GM23338 (cell line): ENCODE measurements around the gene SMOC2. TPM values are rescaled to one million over a fixed set of nuclear protein-coding genes. Genes with fewer than 3 reads are reported as not detected.

Experiments
- ATAC-seq: fragments of 200-7000 bp; cut with Tn5 transposase; 3 replicates; pipeline ENCODE4 v1.9.1; 2020
- DNase-seq: peaks from one replicate; pipeline ENCODE4 v3.0.0-alpha.2; 2015; ENCODE audit warnings: low spot score
- H2AFZ ChIP-seq: fragments of 200-600 bp; sonication (generic); 2 replicates; pipeline ENCODE4 v1.8.0; 2016; ENCODE audit warnings: antibody characterized with exemption, mild to moderate bottlenecking, moderate library complexity
- H3F3A ChIP-seq: fragments of 200-600 bp; sonication (generic); replicated peaks from 2 replicates; pipeline ENCODE4 v1.8.0; 2017; ENCODE audit warnings: antibody characterized with exemption, mixed run types, low read depth
- H3K27ac ChIP-seq: fragments of 200-600 bp; sonication (generic); 2 replicates; pipeline ENCODE4 v1.6.1; 2016; ENCODE audit warnings: low read depth
- H3K27me3 ChIP-seq: fragments of 200-600 bp; sonication (generic); 2 replicates; pipeline ENCODE4 v1.8.0; 2016; ENCODE audit warnings: mild to moderate bottlenecking, mixed run types, moderate library complexity; ENCODE audit not compliant: insufficient read depth
- H3K36me3 ChIP-seq: fragments of 200-600 bp; sonication (generic); 2 replicates; pipeline ENCODE4 v1.8.0; 2016; ENCODE audit warnings: mild to moderate bottlenecking; ENCODE audit not compliant: insufficient read depth
- H3K4me1 ChIP-seq: fragments of 200-600 bp; sonication (generic); 2 replicates; pipeline ENCODE4 v1.8.0; 2016; ENCODE audit warnings: mild to moderate bottlenecking, moderate library complexity; ENCODE audit not compliant: insufficient read depth
- H3K4me2 ChIP-seq: fragments of 200-600 bp; sonication (generic); 2 replicates; pipeline ENCODE4 v1.7.1; 2017; ENCODE audit warnings: mixed run types
- H3K4me3 ChIP-seq: fragments of 200-600 bp; sonication (generic); 2 replicates; pipeline ENCODE4 v1.6.1; 2016; ENCODE audit warnings: mixed run types
- H3K79me2 ChIP-seq: fragments of 200-600 bp; sonication (generic); replicated peaks from 2 replicates; pipeline ENCODE4 v1.8.0; 2017; ENCODE audit warnings: mild to moderate bottlenecking; ENCODE audit not compliant: insufficient read depth
- H3K9me2 ChIP-seq: fragments of 200-600 bp; sonication (generic); 2 replicates; pipeline ENCODE4 v1.8.0; 2017; ENCODE audit not compliant: insufficient read depth
- H4K20me1 ChIP-seq: fragments of 200-600 bp; sonication (generic); replicated peaks from 2 replicates; pipeline ENCODE4 v1.8.0; 2017; ENCODE audit warnings: mild to moderate bottlenecking; ENCODE audit not compliant: insufficient read depth
- H3K27ac Mint-ChIP-seq: 2 replicates; pipeline ENCODE4 v1.8.0; 2020; ENCODE audit warnings: inconsistent platforms, mild to moderate bottlenecking, moderate library complexity, mixed read lengths
- H3K27me3 Mint-ChIP-seq: 3 replicates; pipeline ENCODE4 v1.8.0; 2022; ENCODE audit warnings: low read depth, mild to moderate bottlenecking, moderate library complexity, mixed read lengths, inconsistent platforms; ENCODE audit not compliant: insufficient read depth, poor library complexity
- H3K36me3 Mint-ChIP-seq: 3 replicates; pipeline ENCODE4 v1.8.0; 2021; ENCODE audit warnings: low read depth, mild to moderate bottlenecking, inconsistent platforms, moderate library complexity, mixed read lengths
- H3K4me1 Mint-ChIP-seq: 3 replicates; pipeline ENCODE4 v1.8.0; 2020; ENCODE audit warnings: mild to moderate bottlenecking, inconsistent platforms, mixed read lengths
- H3K4me3 Mint-ChIP-seq: 3 replicates; pipeline ENCODE4 v1.8.0; 2021; ENCODE audit warnings: moderate library complexity, mild to moderate bottlenecking, inconsistent platforms, mixed read lengths
- H3K9me3 Mint-ChIP-seq: 3 replicates; pipeline ENCODE4 v1.8.0; 2020; ENCODE audit warnings: moderate library complexity, mild to moderate bottlenecking, inconsistent platforms, mixed read lengths
- CREB1 ChIP-seq: fragments of 250-450 bp; sonication (Bioruptor Pico); IDR thresholded peaks from 2 replicates; pipeline ENCODE4 v1.5.0; 2020; ENCODE audit warnings: low read depth, mild to moderate bottlenecking, moderate library complexity
- ETS1 ChIP-seq: IDR thresholded peaks from 2 replicates; pipeline ENCODE4 v1.6.1; 2016; ENCODE audit warnings: antibody characterized with exemption
- EZH2 ChIP-seq: fragments of 200-600 bp; sonication (generic); IDR thresholded peaks from one replicate; pipeline ENCODE4 v1.8.0; 2017; ENCODE audit warnings: antibody characterized with exemption, mild to moderate bottlenecking, low read depth; ENCODE audit not compliant: unreplicated experiment
- EZH2phosphoT487 ChIP-seq: fragments of 200-600 bp; sonication (generic); IDR thresholded peaks from one replicate; pipeline ENCODE4 v1.8.1; 2018; ENCODE audit warnings: antibody characterized with exemption; ENCODE audit not compliant: unreplicated experiment
- JUNB ChIP-seq: IDR thresholded peaks from one replicate; pipeline ENCODE4 v1.6.1; 2016; ENCODE audit warnings: antibody characterized with exemption; ENCODE audit not compliant: unreplicated experiment
- NANOG ChIP-seq: IDR thresholded peaks from 2 replicates; pipeline ENCODE4 v1.6.1; 2016; ENCODE audit warnings: antibody characterized with exemption, borderline replicate concordance
- POLR2AphosphoS5 ChIP-seq: IDR thresholded peaks from 2 replicates; pipeline ENCODE4 v1.6.1; 2016; ENCODE audit warnings: antibody characterized with exemption, low read depth
- REST ChIP-seq: IDR thresholded peaks from one replicate; pipeline ENCODE4 v1.6.1; 2018; ENCODE audit warnings: antibody characterized with exemption; ENCODE audit not compliant: unreplicated experiment
- STAT1 ChIP-seq: IDR thresholded peaks from one replicate; pipeline ENCODE4 v1.6.1; 2016; ENCODE audit warnings: antibody characterized with exemption; ENCODE audit not compliant: unreplicated experiment
- ZNF114 ChIP-seq: fragments of 250-450 bp; sonication (Bioruptor Pico); IDR thresholded peaks from 2 replicates; pipeline ENCODE4 v1.5.0; 2020; ENCODE audit warnings: mild to moderate bottlenecking, moderate library complexity
- ZNF331 ChIP-seq: fragments of 250-450 bp; sonication (Bioruptor Pico); IDR thresholded peaks from 2 replicates; pipeline ENCODE4 v1.5.0; 2020; ENCODE audit warnings: low read depth, mild to moderate bottlenecking, moderate library complexity
- polyA plus RNA-seq: library from polyadenylated mRNA; unstranded; fragments of >200 nt; fragmentation: Nextera tagmentation; extraction: Ambion mirVana; gene quantifications from 2 replicates; pipeline ENCODE4 v1.2.1, GENCODE V29; 2016
- total RNA-seq: library from RNA; depleted of rRNA; stranded (reverse); fragments of >200 nt; shearing (Covaris generic); gene quantifications from 2 replicates; pipeline ENCODE4 v1.2.3, GENCODE V29; 2014
- TF ChIP-seq, protein P1 (sequence below), 2 experiments: fragments of 200-600 bp in 1 of 2; sonication (generic) in 1 of 2; conservative IDR thresholded peaks; 2 replicates each; pipeline versions ENCODE4 v1.5.1 to v1.6.1; 2016 to 2017; ENCODE audit warnings: antibody characterized with exemption in 2 of 2, low read depth in 2 of 2, mild to moderate bottlenecking in 2 of 2, moderate library complexity in 1 of 2

Gene SMOC2
- total and polyA plus RNA-seq, 2 experiments from 2014 or later: 4.3 to 6.5 TPM

- TF ChIP-seq, protein P1, sequence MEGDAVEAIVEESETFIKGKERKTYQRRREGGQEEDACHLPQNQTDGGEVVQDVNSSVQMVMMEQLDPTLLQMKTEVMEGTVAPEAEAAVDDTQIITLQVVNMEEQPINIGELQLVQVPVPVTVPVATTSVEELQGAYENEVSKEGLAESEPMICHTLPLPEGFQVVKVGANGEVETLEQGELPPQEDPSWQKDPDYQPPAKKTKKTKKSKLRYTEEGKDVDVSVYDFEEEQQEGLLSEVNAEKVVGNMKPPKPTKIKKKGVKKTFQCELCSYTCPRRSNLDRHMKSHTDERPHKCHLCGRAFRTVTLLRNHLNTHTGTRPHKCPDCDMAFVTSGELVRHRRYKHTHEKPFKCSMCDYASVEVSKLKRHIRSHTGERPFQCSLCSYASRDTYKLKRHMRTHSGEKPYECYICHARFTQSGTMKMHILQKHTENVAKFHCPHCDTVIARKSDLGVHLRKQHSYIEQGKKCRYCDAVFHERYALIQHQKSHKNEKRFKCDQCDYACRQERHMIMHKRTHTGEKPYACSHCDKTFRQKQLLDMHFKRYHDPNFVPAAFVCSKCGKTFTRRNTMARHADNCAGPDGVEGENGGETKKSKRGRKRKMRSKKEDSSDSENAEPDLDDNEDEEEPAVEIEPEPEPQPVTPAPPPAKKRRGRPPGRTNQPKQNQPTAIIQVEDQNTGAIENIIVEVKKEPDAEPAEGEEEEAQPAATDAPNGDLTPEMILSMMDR (conservative IDR thresholded peaks at IDR 0.05; ENCODE audit: low read depth in 2 of 2): no peak
- TF ChIP-seq EZH2phosphoT487: no peak
Measured at GRCh38 chr6:168698923-168699322, 257.9 kb downstream of the SMOC2 start (continued).

DNA sequence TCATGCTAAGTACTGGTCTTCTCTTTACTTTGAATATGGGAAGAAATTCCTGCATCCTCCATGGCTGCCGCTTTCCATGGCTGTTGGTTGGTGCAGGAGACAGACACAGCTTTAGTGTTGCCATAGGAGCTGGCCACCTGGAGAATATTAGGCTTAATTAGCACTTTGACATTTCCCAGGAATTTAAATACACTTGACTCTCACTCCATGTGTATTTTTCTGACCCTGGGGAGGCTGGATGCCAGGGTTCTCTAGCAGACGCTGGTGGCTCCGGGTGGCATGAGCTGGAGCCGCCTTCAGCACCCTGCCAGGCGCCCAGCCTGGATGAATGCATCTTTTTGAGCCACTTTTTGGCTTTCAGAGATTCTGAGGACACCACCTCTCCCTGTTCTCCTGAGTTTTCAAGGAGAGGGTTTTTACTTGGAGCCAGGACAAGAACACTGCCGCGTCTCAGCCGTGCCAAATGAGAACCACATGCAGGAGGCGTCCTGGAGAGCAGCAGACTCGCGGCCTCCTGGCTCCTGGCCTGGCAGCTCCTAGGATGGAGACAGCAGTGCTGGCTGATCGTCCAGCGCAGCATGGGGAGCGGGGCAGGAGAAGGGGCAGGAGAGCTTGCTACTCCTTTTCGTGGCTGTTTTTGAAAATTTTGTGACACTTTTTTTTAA, 258.8 kb downstream of the SMOC2 start:
- DNase-seq: no peak
- Histone ChIP-seq H3K4me3 (no peak overlapping the region), H3K27ac (no peak overlapping the region), H3F3A (no peaks in the 10 kb centered on the region), H3K4me1 (peaks cover 10% of the 10 kb centered on the region; the same call in 1 of the 2 replicates), H3K36me3 (no peaks in the 10 kb centered on the region), H3K4me2 (no peak overlapping the region), H2AFZ (no peak overlapping the region), H3K9me2 (no peaks in the 10 kb centered on the region), H3K27me3 (no peaks in the 10 kb centered on the region), H4K20me1 (no peaks in the 10 kb centered on the region), H3K79me2 (no peaks in the 10 kb centered on the region)
- H3K9me3 Mint-ChIP-seq: no peaks in the 10 kb centered on the region; the same call in 2 of the 3 replicates
- no peaks in the 10 kb centered on the region; the same call in 2 of the 3 replicates for H3K36me3 Mint-ChIP-seq
- peaks cover 4% of the 10 kb centered on the region for H3K27me3 Mint-ChIP-seq
- H3K27ac Mint-ChIP-seq: no peak overlapping the region
- peaks cover 21% of the 10 kb centered on the region for H3K4me1 Mint-ChIP-seq
- no peak for ATAC-seq
- H3K4me3 Mint-ChIP-seq: no peak overlapping the region
- TF ChIP-seq NANOG: no peak
- no peak for TF ChIP-seq ETS1
- TF ChIP-seq EZH2: no peak
- no peak for TF ChIP-seq ZNF114 (CRISPR knock-in tag)
- TF ChIP-seq STAT1: no peak
- no peak for TF ChIP-seq EZH2phosphoT487
- TF ChIP-seq, protein P1 (conservative IDR thresholded peaks at IDR 0.05; ENCODE audit: low read depth in 2 of 2): no peak
- TF ChIP-seq ZNF331 (CRISPR knock-in tag): no peak
- TF ChIP-seq REST: no peak
- TF ChIP-seq JUNB: no peak
- no peak for TF ChIP-seq CREB1 (CRISPR knock-in tag)
- no peak for TF ChIP-seq POLR2AphosphoS5
